NCI-H2107 (cell line): ENCODE results near the gene TRPC4.
"Not testable (repeated sequence)": the region's sequence is repeated elsewhere in the genome, so short reads cannot be mapped to it uniquely, and the experiment has no call there.

ENCODE experiments used
- DNase-seq: peaks from one replicate; lab custom pipeline; 2025; lab: John Stamatoyannopoulos, UW

Gene TRPC4

GRCh38 chr13:37601648-37602440 is 267.7 kb downstream of the TRPC4 start:
- no peak for DNase-seq

DNA sequence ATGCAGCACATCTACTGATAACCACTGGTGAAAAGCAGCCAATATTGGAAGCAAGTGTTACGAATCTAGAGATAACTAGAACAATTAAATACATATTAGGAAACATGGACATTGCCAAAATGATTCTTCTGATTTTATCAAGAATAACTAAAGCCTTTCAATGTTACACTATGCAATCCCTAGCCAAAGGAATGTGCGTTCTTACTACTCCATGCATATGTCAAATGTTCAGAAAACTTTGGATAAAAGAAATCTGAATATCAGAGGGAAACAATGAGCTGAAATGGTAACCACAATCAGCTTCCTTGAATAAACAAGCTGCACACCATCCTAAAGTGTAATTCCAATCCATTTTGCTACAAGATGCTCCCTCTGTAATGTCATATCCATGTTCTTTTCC is 270.1 kb downstream of the TRPC4 start:
- no peak for DNase-seq

DNA sequence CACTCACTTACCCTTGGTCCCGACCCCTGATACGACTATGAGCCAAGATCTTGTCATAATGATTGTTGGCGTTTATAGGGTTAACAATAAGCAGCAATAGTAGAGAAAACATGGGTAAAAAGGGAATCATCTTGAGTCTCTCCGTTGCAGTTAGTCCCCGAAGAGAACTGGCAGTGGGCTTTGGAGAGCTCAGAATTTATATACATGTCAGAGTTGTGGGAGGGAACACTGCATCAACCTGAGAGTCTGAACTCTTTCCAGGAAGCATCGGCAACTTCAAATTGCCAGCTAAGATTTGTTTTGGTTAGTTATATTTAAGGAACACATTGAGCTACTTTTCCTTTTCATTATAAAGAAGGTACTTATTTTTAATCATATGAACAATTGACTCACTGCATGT is 271.0 kb downstream of the TRPC4 start, which contains the start of gene POSTN:
Gene POSTN, minus strand, starts transcription at position 172 of the 400 bp plus-strand sequence. Its CDS starts 42 bp downstream, at position 130.
- DNase-seq = no peak

GRCh38 chr13:37597477-37598025 is 272.0 kb downstream of the TRPC4 start:
- DNase-seq = no peak

DNA sequence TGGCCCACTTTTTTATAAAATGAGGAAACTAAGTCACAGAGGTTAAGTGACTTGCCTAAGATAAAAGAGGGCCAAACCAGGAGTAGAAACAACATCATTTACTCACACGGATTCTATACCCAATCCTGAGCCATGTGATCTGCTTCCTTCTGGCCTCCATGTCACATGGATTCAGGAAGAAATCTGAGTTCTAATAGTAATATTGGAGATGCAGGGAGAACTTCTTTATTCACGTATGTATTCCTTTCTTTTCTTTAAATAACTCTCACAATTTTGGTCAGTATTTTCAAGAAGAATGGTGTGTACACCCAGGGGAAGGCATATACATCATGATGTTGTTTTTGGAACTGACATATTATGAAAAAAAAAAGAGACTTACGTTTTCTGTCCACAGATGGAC is 272.8 kb downstream of the TRPC4 start:
- no peak for DNase-seq

DNA sequence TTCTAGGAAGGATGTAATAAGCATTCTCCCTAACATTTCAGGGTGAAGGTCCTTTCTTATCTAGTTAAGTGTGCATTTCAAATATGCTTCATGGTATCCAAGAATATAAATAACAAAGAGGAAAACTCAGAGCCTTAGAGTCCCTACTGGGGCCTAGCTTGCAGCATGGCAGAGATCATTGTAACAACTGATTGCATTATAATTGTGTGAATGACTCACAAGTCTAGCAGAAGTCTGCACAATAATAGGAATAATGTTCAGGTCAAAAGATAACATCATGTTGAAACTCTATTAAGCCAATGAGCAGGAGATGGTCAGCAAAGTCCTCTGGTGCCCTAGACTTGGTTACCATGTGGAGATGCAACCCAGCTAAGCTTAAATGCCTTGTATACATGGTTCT is 274.4 kb downstream of the TRPC4 start:
- no peak for DNase-seq

GRCh38 chr13:37594550-37594949 is 275.0 kb downstream of the TRPC4 start:
- no peak for DNase-seq

DNA sequence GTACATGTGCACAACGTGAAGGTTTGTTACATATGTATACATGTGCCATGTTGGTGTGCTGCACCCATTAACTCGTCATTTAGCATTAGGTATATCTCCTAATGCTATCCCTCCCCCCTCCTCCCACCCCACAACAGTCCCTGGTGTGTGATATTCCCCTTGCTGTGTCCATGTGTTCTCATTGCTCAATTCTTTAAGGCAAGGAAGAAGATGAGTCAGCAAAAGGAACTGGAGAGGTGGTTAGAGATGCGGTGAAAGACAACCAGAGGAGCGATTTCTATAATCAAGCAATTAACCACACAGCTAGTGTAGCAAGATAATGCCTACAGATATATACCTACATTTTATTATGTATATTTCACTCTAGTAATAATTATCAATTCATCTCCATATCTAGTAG is 280.2 kb downstream of the TRPC4 start:
- DNase-seq = not testable (repeated sequence)

GRCh38 chr13:37587236-37587635 is 282.3 kb downstream of the TRPC4 start:
- no peak for DNase-seq
